ENCODE results near the gene KCTD19.

The KCTD19 gene

DNA sequence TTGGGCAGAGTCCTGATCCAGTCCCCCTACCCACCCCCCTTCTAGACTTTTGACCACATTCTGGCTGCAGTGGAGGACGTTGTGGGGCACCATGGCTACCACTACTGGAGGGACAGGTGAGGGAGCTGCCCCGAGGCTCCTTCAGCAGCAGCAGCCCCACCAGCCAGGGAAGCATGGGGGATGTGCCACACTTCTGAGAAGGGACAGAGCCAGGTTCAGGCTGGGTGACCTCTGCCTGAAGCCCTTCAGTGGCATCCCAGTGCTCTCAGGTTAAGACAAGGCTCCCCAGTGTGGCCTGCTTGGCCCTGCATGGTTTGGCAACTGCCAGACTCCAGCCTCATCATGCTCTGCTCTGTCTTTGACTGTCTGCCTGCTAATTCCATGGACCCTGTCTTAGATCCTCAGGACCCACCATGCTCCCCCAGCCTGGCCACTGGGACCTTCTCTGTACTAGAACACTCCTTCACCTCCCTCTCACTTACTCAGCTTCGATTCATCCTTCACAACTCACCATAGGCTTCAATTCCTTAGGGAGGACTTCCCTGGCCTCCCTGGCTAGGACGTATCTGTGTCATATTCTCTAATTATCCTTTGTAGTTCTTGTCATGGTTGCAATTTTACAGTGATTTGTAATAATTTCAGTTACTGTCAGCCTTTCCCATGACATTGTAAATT is 68.9 kb downstream of the KCTD19 start:
- no peak for DNase-seq

DNA sequence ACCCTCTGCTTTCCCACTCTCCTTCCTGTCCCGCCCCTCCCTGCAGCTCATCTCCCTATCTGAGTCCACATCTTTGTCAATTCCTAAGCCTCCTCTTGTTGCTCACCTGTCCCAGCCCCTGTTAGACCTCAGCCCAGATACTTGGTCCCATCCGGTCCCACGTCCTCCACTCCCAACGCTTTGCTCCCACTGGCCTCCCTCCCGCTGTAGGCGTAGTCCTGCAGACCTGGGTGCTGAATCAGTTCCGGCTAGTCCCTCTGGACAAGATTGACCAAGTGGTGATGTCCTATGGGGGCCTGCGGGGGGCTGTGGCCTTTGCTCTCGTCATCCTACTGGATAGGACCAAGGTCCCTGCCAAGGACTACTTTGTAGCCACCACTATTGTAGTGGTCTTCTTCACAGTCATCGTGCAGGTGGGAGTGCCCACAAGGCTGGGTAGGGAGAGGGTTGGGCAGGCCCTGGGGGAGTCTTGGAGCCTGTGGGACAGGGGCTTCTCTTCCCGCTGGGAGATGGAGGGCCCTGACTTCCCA is 69.8 kb downstream of the KCTD19 start:
- no peak for DNase-seq

DNA sequence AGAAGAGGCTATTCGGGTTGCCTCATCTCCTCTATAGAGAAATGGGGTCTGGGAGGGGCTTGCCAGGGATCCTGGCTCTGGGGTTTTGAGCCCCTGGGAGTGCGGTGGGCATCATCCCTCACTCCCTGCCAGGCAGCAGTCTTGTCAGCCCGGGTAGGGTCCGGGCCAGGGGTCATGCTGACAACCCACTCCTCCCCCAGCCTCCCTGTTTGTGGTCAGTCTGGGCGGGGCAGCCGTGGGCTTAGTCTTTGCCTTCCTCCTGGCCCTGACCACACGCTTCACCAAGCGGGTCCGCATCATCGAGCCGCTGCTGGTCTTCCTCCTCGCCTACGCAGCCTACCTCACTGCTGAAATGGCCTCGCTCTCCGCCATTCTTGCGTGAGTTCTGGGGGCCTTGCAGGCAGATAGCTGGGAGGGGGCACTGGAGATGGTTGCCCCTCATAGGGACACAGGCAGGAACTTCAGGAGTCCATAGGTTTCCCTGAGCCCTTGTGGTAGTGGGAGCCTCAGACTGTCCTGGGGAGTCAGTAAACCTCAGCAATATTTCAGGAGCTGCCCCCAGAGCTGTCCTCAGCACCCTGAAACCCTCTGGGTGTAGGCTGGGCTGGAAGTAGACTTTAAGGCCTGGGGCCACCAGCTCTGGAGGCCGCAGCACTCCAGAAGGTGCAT is 70.9 kb downstream of the KCTD19 start:
- DNase-seq: no peak

DNA sequence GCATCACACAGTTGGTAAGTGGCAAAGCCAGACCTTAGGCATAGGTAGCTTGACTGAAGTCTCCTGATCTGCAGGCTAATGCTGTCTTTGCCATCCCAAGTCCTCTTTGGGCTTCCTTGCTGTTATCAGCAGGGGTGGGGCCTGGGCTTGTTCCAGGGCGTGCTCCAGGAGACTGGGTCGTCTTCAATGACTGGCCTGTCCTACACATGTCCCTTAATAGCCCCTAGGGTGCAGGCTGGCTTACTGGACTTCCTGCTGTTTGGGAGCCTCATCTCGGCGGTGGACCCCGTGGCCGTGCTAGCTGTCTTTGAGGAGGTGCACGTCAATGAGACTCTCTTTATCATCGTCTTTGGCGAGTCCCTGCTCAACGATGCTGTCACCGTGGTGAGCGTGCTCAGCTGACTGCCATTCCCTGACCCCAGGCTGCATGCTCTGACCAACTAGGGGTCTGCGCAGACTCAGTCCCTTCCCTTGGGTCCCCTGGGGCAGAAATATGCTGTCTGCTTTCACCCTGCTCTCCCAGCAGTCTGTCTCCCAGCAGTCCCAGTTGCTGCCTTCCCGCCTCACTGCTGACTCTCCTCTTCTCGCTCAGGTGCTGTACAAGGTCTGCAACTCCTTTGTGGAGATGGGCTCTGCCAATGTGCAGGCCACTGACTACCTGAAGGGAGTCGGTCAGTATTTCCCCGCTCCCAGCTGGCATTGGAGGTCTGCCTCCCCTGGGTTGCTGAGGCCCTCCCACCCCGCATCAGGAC is 71.6 kb downstream of the KCTD19 start:
- DNase-seq: no peak

DNA sequence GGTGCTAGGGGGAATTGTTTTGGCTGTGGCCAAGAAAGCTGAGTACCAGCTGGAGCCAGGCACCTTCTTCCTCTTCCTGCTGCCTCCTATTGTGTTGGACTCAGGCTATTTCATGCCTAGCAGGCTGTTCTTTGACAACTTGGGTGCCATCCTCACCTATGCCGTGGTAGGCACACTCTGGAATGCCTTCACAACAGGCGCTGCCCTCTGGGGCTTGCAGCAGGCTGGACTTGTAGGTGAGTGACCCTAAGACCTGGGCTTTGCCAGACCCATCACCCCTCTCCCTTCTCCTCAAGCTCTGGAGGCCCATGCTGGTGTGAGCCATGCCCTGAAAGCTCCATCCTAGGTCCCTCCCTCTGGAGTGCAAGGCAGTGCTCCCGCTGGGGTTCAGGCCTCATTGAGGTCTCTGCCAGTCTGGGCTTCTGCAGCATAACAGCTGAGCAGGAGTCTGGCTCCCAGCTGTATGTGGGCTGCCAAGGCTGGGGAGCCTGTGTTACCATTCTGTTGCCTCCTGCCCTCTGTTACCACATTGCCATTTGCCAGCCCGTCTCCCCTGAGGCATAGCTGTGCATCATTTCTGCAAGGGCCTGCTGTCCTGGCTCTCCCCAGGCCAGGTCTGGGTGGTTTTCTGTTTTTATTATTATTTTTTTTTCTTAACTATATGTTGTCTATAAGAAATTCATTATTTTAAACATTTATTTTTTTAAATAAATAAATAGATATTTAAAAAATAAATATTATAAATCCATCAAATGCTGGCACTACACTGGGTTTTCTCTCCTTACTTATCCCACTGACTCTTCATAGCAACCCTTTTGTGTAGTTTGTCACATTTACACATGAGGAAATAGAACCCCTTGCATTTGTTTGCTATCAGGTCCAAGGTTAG is 73.7 kb downstream of the KCTD19 start:
- no peak for DNase-seq

DNA sequence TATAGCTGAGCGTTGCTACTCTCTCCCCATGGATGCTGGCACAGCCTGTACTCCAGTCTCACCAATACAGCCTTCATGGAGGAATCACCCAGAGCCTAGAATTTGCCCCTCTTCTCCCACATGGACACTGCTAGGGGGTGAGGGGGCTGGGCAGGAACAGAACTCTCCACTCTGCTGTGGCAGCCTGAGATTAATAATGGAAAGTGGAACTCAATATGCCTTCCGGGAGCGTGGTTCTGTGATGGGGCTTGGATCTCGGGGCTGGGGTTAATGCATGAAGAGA is 76.6 kb downstream of the KCTD19 start:
- DNase-seq: no peak

DNA sequence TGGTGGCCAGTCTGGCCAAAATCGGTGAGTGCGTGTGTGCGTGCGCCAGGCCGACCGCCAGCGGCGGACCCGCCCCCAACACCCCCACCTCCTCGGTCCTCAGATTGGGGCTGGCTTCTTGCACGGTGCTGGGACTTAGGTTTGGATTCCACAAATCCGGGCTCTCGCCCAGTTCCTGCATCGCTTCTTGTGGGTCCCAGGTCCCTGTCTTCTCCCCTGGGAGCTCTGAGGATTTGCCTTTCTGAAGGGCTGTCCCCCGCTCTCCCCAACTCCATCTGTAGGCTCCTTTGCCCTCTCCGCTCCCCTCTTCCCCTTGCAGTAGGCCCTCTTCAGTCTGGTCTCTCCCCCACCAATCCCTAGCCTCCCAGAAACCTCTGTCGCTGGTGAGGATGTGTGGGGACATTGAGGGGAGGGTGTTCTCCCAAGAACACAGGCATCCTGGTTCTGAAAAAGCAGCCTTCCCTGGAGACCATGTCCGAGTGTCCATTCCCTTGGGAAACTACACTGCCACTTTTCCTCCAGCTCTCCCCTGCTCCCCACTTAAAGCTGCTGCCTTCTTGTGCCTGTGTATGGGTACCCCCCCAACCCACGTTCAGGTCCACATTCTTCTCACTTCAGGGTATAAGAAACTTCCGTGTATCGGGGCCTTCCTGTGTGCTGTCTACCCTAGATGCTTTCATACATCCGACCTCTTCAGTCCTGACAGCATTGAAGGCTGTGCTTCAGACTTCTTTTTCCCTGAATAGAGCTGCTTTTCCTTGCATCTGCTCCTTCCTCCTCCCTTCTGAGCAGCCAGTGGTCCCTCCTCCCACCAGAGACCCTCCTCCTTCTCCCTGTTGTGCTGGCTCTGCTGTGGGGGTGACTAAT is 77.1 kb downstream of the KCTD19 start:
- DNase-seq: no peak

DNA sequence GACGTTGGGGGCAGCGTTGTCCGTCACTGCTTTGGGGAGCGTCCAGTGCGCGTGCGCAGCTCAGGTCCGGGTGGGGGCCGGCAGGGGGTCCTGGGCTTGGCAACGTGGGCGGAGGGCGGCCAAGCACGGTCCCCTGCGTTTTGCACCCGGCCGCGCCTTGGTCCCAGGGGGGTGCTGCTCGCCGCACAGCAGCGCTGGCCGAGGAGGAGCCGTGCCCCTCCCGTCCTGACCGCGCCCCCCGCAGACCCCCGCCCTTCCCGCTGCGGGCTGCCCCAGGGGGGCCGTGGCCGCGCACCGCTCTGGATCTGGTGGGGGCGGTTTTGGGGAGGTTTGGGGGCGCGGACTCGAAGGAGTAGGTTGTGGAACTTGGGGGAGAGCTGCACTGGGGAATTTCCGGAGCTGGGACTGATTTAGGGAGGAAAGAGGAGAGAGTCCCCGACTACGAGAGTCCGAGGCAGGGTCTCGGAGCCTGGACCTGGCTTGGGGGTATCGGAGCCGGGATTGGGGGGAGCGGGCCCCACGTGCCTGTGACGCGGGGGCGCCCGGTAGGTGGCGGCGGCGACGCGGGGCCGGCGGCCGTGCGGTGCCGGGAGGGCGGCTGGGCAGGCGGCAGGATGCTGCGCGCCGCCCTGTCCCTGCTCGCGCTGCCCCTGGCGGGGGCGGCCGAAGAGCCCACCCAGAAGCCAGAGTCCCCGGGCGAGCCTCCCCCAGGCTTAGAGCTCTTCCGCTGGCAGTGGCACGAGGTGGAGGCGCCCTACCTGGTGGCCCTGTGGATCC is 78.0 kb downstream of the KCTD19 start, which contains the start of gene SLC9A5:
Gene SLC9A5, plus strand, starts transcription at position 579 of the 777 bp plus-strand sequence. Its CDS starts 36 bp downstream, at position 615.
- peak; percentile 39 for DNase-seq

DNA sequence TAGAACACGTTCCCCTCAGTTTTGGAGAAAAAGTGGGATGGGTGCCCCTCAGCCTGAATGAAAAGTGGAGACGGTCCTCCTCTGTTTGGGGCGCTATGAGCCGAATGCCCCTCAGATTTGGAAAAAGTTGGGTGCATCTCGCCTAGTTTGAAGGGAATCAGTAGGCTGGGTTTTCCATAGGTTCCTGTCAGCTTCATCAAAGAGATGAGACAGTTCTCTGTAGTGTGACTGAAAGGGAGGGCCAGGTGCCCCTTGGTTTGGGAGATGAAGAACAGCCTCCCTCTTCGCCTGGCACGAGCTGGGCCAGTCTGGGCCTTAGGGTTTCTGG is 78.5 kb downstream of the KCTD19 start:
- DNase-seq: no peak

DNA sequence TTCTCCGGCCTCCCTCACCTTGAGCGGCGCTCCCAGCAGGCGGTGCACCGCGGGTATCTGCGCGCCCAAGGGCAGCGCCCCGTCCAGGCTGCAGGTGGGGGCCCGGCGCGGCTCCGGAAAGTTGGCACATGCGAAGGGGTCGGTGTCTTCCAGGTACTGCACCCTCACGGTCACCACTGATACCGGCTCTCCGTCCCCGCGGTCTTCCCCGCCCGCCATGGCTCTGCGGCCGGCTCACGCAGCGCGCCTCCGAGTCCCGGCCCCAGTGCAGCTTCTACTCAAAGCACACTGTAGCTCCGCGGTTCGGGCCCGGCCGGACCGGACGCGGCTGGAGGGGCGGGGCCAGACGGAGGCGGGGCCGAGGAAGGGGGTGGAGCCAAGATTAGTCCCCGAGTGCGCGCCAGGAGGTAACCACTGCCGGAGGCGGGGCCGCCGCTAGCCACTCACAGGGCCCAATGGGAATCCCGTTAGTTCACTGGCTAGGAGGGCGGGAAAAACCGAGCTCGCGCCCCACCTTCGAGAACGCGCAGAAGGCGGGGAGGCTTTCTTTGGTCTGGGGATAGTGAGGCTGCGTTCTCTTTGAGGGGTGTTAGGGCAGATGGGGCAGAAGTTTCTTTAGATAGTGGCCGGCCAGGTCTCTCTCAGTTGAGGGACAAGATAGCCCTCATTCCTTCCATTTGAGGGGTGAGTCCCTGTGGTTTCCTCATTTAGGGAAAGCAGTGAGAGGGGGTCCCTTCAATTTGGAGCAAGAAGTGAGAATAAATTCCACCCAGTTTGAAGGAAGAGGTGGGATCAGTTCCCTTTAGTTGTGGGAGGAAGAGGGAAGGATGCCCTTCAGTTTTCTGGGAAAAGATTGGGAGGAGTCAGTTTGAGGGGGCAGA is 79.1 kb downstream of the KCTD19 start, which contains the start of gene FHOD1:
Gene FHOD1, minus strand, starts transcription at position 290 of the 881 bp plus-strand sequence. Its CDS starts 71 bp downstream, at position 219.
- DNase-seq: peak; percentile 99

DNA sequence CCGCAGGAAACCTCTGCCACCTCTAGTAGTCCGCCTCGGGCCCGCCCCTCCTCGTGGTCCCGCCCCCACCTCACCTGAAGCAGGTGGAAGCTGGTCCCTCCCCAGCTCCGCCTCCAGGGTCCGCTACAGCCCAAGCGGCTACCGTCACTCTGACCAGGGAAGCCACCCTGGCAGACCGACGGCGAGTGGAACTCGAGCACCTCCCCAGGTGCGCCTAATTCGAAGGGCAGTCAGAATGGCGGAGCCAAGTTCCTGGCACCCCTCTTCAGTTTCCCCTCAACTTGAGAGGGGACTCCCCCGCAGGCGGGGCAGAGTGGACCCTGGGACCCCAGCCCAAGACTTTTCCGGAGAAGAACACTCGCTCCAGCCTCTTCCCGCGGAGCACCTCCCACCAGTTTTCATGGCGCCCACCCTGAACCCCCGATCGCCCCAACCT is 79.8 kb downstream of the KCTD19 start:
- DNase-seq: peak; percentile 36

DNA sequence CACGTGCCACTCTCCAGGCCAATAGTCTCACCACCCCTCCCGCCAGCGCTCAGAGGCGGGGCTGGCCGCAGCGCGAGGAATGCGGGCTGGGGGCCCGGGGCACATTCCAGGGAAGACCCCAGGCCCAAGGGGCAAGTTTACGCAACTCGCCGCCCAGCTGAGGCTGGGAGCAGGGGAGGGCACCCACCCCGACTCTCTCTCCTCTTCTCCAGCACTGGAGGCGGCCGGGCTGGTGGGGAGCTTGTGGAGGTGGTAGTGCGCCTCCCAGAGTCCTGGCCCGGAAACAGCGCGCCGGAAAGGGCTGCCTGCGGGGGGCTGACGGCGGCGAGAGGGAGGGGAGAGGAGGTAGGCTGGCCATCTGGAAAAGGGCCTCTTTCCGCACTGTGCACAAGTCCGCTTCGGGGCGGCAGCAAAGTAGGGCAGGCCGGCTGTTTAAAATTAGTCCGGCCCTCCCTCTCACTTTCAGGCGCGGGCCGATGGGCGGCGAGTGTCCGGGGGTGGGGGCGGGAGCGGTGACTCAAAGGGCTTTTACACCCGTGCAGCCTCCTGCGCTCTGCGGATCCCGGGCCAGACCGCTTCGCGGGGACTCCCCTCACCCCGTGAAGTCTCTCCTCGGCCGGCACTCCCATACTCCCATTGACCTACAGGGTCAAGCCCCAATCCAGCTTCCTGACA is 80.3 kb downstream of the KCTD19 start:
- peak; percentile 91 for DNase-seq

DNA sequence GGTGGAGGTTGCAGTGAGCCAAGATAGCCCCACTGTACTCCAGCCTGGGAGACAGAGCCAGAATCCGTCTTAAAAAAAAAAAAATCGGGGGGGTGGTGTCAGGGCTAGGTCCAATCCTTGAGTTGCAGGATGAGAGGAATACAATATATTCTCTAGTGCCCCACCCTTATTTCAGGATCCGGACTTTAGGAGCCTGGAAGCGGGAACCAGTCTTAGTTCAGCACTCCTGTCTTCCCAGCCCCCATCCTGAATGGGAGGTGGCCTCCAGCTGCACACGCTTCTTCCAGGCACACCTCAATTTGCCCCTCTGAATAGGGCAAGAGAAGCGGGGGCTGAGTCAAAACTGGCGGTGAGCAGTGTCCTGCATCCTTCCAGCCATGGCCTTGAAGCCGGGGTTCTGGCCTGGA is 80.9 kb downstream of the KCTD19 start:
- DNase-seq: no peak

DNA sequence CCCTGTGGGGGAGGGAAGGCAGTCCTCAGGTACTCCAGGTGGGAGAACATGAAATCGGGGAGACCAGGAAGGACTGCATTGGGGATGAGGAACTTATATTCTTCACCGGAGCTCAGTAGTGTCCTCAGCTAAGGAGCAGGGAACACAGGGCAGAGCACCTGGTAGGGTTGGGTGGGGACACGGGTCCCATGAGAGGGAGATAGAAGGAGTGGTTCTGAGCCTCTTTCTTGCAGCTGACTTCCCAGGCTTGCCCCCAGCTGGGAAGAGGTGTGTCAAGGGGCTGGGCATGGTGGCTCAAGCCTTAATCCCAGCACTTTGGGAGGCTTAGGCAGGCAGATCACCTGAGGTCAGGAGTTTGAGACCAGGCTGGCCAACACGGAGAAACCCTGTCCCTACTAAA is 81.4 kb downstream of the KCTD19 start:
- DNase-seq: no peak

DNA sequence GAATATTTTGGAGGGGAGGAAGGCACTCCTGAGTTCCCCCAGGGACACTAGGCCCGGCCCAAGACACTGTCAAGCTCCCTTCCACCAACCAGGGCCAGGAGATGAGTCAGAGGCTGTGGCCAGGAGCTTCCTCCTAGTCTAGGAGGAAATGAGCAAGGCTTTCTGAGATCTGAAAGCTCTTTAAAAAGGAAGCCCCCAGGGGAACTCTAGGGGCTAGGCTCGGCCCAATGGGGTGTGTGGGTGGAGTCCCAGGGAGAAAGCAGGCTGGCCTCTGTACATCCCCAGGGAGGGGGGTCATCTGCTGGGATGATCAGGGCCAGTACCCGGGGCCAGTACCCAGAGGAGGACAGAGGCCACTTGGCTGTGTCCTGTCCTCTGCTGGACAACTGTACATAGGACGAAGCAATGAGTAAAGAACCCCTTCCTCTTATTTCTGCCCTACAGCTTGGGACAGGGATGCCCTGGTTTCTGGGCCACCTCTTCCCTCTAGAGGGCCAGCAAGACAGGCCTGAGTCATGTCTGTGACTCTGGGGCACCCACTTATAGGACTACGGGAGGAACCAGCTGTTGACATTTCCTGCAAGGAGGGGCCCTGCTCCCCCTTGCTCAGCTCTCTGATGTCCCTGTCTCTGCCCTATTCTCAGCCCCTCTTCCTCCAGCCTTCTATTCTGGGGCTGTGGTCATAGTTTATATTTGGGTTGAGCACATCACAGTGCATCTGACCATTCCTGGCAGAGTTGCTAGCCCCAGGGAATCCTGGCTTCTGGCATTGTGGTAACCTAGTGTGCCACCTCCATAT is 82.0 kb downstream of the KCTD19 start:
- peak; percentile 95 for DNase-seq

DNA sequence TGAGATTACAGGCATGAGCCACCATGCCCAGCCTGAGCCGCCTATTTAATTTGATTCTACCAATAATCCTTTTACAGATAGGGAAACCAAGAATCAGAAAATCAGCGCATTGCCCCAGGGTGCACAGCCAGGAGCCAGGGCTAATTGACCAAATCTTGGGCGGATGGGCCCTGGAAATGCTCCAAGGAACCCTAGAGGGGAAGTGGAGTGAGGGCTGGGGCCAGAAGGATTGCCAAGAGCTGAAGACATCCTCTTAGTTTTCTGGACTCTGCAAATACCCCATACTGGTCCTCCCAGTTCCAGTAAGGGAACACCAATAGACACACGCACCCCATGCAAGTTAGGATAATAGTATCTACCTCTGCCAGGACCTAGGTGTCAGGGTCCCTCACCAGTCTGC is 83.1 kb downstream of the KCTD19 start:
- DNase-seq: no peak

DNA sequence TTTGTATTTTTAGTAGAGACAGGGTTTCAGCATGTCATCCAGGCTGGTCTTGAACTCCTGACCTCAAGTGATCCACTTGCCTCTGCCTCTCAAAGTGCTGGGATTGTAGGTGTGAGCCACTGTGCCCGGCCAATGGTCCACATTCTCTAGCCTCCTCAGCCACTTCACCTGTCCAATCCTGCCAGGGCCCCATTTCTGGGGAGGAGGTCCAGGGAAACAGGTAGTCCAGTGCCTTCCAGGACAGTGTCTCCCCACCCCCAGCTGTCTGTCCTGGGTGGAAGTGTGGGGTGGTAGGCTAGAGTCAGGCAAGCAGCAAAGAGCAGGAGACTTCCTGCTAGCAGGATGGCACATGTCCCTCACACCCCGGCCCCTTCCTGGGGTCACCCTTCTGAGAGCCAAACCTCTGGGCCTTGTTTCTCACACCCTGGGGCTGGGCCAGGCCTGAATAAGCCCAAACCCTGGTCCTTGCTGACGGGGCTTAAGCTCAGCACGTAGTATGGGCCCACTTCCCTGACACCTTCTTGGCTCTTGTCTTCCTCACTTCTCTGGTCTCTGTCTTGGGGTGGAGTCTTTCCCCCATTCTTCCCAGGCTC is 84.3 kb downstream of the KCTD19 start:
- DNase-seq: no peak

Data from hematopoietic multipotent progenitor cell treated with erythropoietin and hydrocortisone succinate and interleukin-3 and kit ligand, for 4 days (in vitro differentiated cells).